GM18502 (cell line): ENCODE measurements around the gene ABCE1.
"Not testable (repeated sequence)": the region's sequence is repeated elsewhere in the genome, so short reads cannot be mapped to it uniquely, and the experiment has no call there.

Experiments
- ATAC-seq: cut with Tn5 transposase; IDR thresholded peaks from one replicate; pipeline ENCODE4 v1.9.1; 2021; ENCODE audit warnings: mild to moderate bottlenecking; ENCODE audit not compliant: unreplicated experiment, poor library complexity

Gene ABCE1

DNA sequence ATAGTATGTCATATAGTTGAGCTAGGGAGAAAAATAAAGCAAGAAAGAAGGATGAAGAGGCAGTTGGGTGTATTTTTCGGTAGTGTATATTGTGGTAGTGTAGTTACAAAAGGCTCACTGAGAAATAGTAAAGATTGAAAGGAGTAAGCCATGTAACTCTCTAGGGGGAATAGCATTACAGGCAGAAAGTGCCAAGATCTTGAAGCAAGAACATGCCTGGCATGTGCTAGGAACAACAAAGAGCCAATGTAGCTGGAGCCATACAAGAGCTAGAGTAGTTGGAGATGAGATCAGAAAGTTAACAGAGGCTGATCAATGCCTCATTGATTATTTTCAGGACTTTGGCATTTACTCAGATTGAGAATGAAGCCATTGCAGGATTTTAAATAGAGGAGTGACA is 3.0 kb downstream of the ABCE1 start:
- no peak for ATAC-seq

GRCh38 chr4:145102619-145103018 is 4.5 kb downstream of the ABCE1 start:
- ATAC-seq: no peak

- ATAC-seq: no peak
These were observed 5.4 kb downstream of the ABCE1 start for GRCh38 chr4:145103496-145103895.

GRCh38 chr4:145107126-145107525 is 9.0 kb downstream of the ABCE1 start:
- ATAC-seq: no peak

GRCh38 chr4:145108128-145108527 is 10.0 kb downstream of the ABCE1 start:
- no peak for ATAC-seq

- ATAC-seq: no peak
These were observed 27.3 kb downstream of the ABCE1 start for GRCh38 chr4:145125396-145125795.

DNA sequence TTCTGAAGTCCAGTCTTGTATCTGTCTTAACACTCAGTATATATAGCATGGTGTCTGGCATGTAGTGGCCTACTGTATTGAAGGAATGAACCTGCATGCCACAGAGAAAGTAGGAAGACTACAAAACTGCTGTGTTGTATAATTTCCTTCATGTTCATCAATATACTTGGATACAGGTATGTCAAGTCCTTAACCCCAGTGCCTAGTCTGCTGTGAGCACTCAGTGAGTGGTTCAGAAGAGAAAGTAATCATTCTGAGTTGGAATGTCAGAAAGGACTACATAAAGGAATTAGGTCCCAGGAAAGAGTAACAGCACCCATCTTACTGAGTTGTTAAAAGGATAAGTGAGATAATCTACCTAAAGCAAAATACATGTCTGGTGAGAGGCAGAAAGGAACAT is 32.0 kb downstream of the ABCE1 start:
- no peak for ATAC-seq

DNA sequence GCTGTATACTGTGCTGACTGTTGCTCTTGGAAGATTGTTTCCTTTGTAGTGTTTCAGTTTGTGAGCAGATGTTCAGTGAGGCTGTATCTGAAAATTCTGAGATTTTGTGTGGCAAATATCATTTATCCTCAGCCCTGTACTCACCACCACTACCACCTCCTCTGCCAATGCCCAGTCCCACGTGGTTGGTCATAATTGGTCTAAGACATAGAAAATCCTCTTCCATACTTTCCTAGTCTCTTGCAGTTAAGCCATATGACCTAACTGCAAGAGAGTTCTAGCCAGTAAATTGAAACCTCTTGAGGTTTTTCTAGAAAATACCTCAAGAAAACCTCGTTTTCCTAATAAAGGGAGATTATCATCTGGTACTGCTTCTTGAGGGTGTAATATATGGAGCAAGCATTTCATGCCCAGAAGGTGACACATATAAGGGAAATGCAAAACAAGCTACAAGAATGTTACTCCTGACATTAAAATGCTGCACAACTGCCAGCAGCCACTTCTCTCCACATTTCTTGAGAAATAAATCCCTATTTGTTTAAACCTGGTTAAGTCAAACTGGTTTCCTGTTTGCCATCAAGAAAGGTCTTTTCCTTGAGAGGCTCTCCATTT is 32.8 kb downstream of the ABCE1 start:
- ATAC-seq: no peak

DNA sequence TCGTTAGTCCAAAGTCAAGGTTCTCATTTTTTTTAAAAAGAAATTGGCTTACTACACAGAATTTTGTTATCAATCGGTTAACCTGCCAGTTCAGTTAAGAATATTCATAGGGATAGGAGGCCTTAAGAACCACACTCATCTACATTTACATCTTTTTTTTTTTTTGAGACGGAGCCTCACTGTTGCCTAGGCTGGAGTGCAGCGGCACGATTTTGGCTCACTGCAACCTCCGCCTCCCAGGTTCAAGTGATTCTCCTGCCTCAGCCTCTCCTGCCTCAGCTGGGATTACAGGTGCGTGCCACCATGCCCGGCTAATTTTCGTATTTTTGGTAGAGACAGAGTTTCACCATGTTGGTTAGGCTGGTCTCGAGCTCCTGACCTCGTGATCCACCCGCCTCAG is 33.7 kb downstream of the ABCE1 start:
- no peak for ATAC-seq

- peak; percentile 85 for ATAC-seq
These were observed 34.5 kb downstream of the ABCE1 start for GRCh38 chr4:145132511-145133098.

- ATAC-seq: not testable (repeated sequence)
These were observed 38.1 kb downstream of the ABCE1 start for GRCh38 chr4:145136219-145136618.

GRCh38 chr4:145148980-145149379 is 50.9 kb downstream of the ABCE1 start:
- no peak for ATAC-seq

DNA sequence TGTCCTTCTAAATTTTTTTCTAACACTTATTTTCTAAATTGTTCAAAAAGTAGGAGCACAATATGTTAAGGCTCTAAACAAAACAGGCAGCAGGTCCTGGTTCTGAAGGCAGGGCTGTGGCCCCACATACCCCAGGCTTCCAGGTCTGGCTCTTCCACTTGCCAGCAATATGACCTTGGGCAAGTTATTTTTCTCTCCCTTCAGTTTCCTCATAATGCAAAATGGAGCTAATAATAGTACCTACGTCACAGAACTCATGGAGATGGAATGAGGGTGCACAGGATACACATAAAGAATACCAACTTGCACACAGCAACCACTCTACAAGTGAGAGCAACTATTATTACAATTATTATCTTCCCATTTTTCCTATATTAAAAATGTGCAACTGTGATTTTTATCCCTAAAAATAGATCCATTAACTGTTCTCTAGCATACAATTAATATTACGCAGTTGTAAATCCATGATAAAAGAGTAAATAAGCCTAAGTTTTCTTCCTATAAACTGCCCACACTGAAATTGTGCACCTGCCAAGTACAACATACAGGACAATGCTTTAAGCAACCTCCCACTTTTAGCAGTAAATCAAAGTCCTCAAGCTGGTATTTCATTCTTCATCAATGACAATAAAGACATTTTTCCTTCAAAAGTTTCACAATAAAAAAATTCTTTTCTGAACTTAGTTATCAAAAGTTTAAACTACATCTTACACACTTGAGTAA is 55.2 kb downstream of the ABCE1 start:
- ATAC-seq: no peak

GRCh38 chr4:145153904-145154298 is 55.8 kb downstream of the ABCE1 start:
- ATAC-seq: peak; percentile 63

DNA sequence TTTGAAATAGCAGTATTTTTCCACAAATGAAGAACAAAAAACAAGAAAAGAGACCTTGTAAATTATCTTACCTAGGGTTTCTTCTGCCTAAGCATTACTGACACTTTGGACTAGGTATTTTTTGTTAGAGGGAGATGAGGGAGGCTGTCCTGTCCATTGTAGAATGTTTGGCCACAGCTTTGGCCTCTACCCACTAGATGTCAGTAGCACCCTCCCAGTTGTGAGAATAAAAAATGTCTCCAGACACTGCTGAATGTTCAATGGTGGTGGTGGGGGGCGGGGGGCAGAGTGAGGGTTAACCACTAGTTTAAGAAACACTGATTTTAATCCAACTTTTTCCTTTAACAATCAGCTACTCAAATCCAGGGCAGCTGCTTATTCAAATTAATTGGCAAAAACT is 56.5 kb downstream of the ABCE1 start:
- ATAC-seq: peak; percentile 75

DNA sequence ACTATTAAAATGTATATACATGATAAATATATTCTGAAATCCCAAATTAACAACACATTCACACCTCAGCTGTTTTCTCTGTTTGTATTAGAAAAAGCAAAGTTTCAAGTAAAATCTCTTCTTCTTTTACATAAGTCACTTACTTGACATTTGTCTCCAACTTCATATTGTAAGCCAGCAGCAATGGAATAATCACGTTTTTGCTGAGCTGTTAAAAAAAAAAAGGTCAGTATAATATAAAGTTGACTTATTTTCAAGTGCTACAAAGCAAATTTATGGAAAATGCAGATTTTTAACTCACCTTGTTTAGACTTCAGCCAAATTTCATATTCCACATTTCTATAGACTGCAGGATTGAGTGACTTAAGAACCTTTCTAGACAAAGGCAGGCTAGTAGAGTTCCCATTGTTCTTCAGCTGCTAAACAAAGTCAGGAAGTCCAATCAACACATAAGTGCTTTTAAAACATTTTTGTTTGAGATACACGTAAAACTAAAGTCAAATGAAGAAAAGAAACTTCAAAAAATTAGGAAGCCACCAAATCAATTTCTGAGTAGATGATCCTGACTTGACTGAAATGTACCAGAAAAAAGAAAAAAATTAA is 57.3 kb downstream of the ABCE1 start:
- no peak for ATAC-seq

GRCh38 chr4:145156986-145157385 is 58.9 kb downstream of the ABCE1 start:
- no peak for ATAC-seq

GRCh38 chr4:145161549-145161948 is 63.4 kb downstream of the ABCE1 start:
- no peak for ATAC-seq

DNA sequence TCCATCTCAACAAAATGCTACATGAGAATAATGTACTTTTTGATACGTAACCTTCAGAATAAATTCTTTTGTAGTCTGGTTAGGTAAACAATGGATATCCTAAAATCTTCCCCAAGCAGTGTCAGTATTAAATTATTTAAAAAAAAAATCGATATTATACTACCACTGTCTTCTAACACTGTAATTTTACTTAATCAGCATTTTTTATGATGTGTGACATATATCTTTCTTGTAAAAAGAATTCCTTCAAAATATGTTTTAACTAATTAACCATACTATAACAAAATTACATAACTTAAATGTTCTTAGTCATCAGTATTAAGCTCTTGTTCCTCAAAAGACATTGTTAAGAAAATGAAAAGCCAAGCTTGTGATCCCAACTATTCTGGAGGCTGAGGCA is 69.8 kb downstream of the ABCE1 start:
- ATAC-seq: no peak

- ATAC-seq: no peak
These were observed 70.6 kb downstream of the ABCE1 start for GRCh38 chr4:145168581-145169187.

DNA sequence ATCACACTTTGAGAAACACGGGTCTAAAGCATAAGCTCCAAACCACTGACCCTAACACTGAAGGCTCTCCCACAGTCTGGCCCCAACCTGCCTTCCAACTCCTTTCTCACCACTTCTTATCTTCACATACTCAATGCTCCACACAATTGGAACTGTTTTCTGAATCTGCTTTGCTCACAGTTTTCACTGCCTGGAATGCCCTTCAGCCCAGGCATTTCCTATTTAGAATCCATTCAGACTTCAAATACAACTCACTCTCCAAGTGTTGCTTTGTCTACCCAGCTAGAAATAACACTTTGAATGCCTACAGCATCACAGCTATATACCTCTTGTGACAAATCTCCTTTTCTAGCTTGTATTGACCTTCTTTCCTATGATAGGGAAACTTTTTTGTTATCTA is 72.1 kb downstream of the ABCE1 start:
- ATAC-seq: no peak
